Stomach (tissue), 19 donors: Measurements from ENCODE around the gene KLHL4. TPM values are rescaled to one million over a fixed set of nuclear protein-coding genes. Genes with fewer than 3 reads are reported as not detected.
"Not testable (repeated sequence)": the region's sequence is repeated elsewhere in the genome, so short reads cannot be mapped to it uniquely, and the experiment has no call there.

Source experiments
- DNase-seq, 2 donors: peaks; one replicate each; pipeline versions ENCODE4 v3.0.0 to v3.0.0-alpha.2; 2013 to 2019
- H3K27ac ChIP-seq, 5 donors: fragments of 200-600 bp in 4 of 5; sonication (generic) in 4 of 5; one replicate each; pipeline ENCODE4 v1.5.1; 2013 to 2019; ENCODE audit warnings: mild to moderate bottlenecking in 1 of 5, moderate library complexity in 1 of 5
- H3K27me3 ChIP-seq, 3 donors: fragments of 200-600 bp; sonication (generic); one replicate each; pipeline ENCODE4 v1.5.1; 2017 to 2019; ENCODE audit warnings: mixed run types in 1 of 3
- H3K36me3 ChIP-seq, 4 donors: fragments of 200-600 bp; sonication (generic); 1 replicate in 3 of 4; 2 replicates in 1 of 4; pipeline ENCODE4 v1.5.1; 2016 to 2019
- H3K4me1 ChIP-seq, 4 donors: fragments of 200-600 bp; sonication (generic); one replicate each; pipeline ENCODE4 v1.5.1; 2016 to 2019
- H3K4me3 ChIP-seq, 4 donors: fragments of 200-600 bp; sonication (generic) in 3 of 4; one replicate each; pipeline ENCODE4 v1.5.1; 2016 to 2019; ENCODE audit warnings: mild to moderate bottlenecking in 1 of 4
- H3K9me3 ChIP-seq, 4 donors: fragments of 200-600 bp; sonication (generic); one replicate each; pipeline ENCODE4 v1.5.1; 2016 to 2019
- CTCF ChIP-seq, 7 experiments: fragments of 450-650 bp in 4 of 7; fragments of 200-600 bp in 3 of 7; sonication (generic) in 3 of 7; IDR thresholded peaks; one replicate each; pipeline ENCODE4 v1.5.1; 2016 to 2019; ENCODE audit warnings: antibody characterized with exemption in 7 of 7, control low read depth in 2 of 7, mild to moderate bottlenecking in 1 of 7
- EP300 ChIP-seq: sonication (generic); formaldehyde crosslinking; IDR thresholded peaks from one replicate; pipeline ENCODE4 v1.6.1; 2017; ENCODE audit warnings: antibody characterized with exemption
- POLR2A ChIP-seq, 4 donors: fragments of 450-650 bp; IDR thresholded peaks; one replicate each; pipeline ENCODE4 v1.6.1; 2016; ENCODE audit warnings: antibody characterized with exemption in 4 of 4, control low read depth in 2 of 4, mild to moderate bottlenecking in 1 of 4, moderate library complexity in 1 of 4
- POLR2AphosphoS5 ChIP-seq, 3 donors: sonication (generic); formaldehyde crosslinking; IDR thresholded peaks; one replicate each; pipeline ENCODE4 v1.6.1; 2016; ENCODE audit warnings: antibody characterized with exemption in 3 of 3
- WGBS, 5 donors: extraction: QIAGEN DNeasy Blood & Tissue Kit in 3 of 5; methylation state at CpG; one replicate each; pipeline versions ENCODE4 v1.1.5 to v1.1.7; 2013 to 2018; 5-methylcytosine and 5-hydroxymethylcytosine counted together
- intact Hi-C: fragments of 100-400 bp; cut with DNase I; formaldehyde crosslinking; loops from one replicate; pipeline ENCODE4 v1.15.1; 2023; ENCODE audit warnings: low total_unique reads
- long read RNA-seq, 10 donors: transcript quantifications; one replicate each; lab custom pipeline, GENCODE V29; 2026
- polyA plus RNA-seq, 3 donors: library from polyadenylated mRNA; stranded (reverse); fragments of 200-250 nt; gene quantifications; one replicate each; pipeline ENCODE4 v1.2.3, GENCODE V29; 2013
- total RNA-seq, 5 donors: library from RNA; depleted of rRNA; stranded (reverse); fragments of >200 nt; gene quantifications; one replicate each; pipeline versions ENCODE4 v1.1.0 to v1.2.3, GENCODE V29; 2014 to 2016
- donor health status: healthy with polysubstance abuse.
- donor health status: Bipolar disorder and iron deficiency.
- donor health status: healthy.

The KLHL4 gene
- total RNA-seq (1 to 10 TPM in 1 of 5 donors, under 1 TPM in 1, not detected in 3; 0.29 to 3.1 TPM), polyA plus RNA-seq (under 1 TPM; 0.12 to 0.33 (median 0.15) TPM)
- long read RNA-seq, donor 1, partial matches to known transcripts = 0 of 1 reads
- long read RNA-seq, donor 1, other reads (novel, unspliced or antisense) = 0 of 1 reads
- long read RNA-seq, donor 2, full-length matches to known transcripts = 1 of 1 reads
- long read RNA-seq, donor 2, partial matches to known transcripts = 0 of 1 reads
- long read RNA-seq, donor 2, other reads (novel, unspliced or antisense) = 0 of 1 reads
- long read RNA-seq, donor 3 = 0 reads
- long read RNA-seq, donor 4 = 0 reads
- long read RNA-seq, donor 5 = 0 reads
- long read RNA-seq, donor 6, full-length matches to known transcripts = 4 of 4 reads
- long read RNA-seq, donor 6, partial matches to known transcripts = 0 of 4 reads
- long read RNA-seq, donor 6, other reads (novel, unspliced or antisense) = 0 of 4 reads
- long read RNA-seq, donor 7 = 0 reads
- long read RNA-seq, donor 8, full-length matches to known transcripts = 1 of 1 reads
- long read RNA-seq, donor 8, partial matches to known transcripts = 0 of 1 reads
- long read RNA-seq, donor 8, other reads (novel, unspliced or antisense) = 0 of 1 reads
- long read RNA-seq, donor 9 = 0 reads
- long read RNA-seq, donor 10 = 0 reads

GRCh38 chrX:87517571-87518141 lies at the start of gene KLHL4:
Gene KLHL4 (plus strand): TSS chrX:87517802. CDS start chrX:87517894, 92 bp downstream.
- intact Hi-C loops = no loop called here
- Histone ChIP-seq H3K27me3 (no peaks in the 10 kb centered on the region), H3K4me1 (no peaks in the 10 kb centered on the region), H3K27ac (peak within 1 kb of the TSS in 3 of 5 donors; percentile 27 to 55 (median 55)), H3K36me3 (no peaks in the 10 kb centered on the region), H3K4me3 (peak within 1 kb of the TSS in 3 of 4 donors; percentile 25 to 27 (median 27)), H3K9me3 (no peaks in the 10 kb centered on the region)
- DNase-seq = peak in 1 of 2 donors; percentile 69
- TF ChIP-seq EP300 (no peak), CTCF (IDR thresholded peaks at IDR 0.05) (no peak), POLR2AphosphoS5 (IDR thresholded peaks at IDR 0.05) (peak in 1 of 3 donors; percentile 2), POLR2A (IDR thresholded peaks at IDR 0.05) (no peak)
- 4 to 22% (median 6%) methylated on average over 8 of the region's 8 CpGs for WGBS, 5 donors

- Histone ChIP-seq H3K9me3 (peaks cover 0 to 12% (median 0%) of the 10 kb centered on the region in 4 donors), H3K4me3 (no peak overlapping the region), H3K27ac (no peak overlapping the region), H3K4me1 (no peaks in the 10 kb centered on the region), H3K27me3 (no peaks in the 10 kb centered on the region), H3K36me3 (no peaks in the 10 kb centered on the region)
- TF ChIP-seq POLR2A (IDR thresholded peaks at IDR 0.05) = no peak
- TF ChIP-seq POLR2AphosphoS5 (IDR thresholded peaks at IDR 0.05) = no peak
- no peak for TF ChIP-seq CTCF (IDR thresholded peaks at IDR 0.05)
- TF ChIP-seq EP300 = no peak
- 7 to 36% (median 20%) methylated on average over 2 of the region's 2 CpGs for WGBS, 5 donors
- no peak for DNase-seq
- intact Hi-C loops = no loop called here
Measured at GRCh38 chrX:87468941-87469340, 48.7 kb upstream of the KLHL4 start.

- H3K4me1 ChIP-seq = no peaks in the 10 kb centered on the region
- intact Hi-C loops = no loop called here
- WGBS, 5 donors = 17 to 56% (median 29%) methylated on average over 1 of the region's 1 CpG; no CpG with 5 or more reads in 1 of the 5 donors
- TF ChIP-seq POLR2A (IDR thresholded peaks at IDR 0.05) (no peak), CTCF (IDR thresholded peaks at IDR 0.05) (no peak), POLR2AphosphoS5 (IDR thresholded peaks at IDR 0.05) (no peak), EP300 (no peak)
- H3K27me3 ChIP-seq = no peaks in the 10 kb centered on the region
- no peaks in the 10 kb centered on the region for H3K36me3 ChIP-seq
- DNase-seq = no peak
- no peak overlapping the region for H3K27ac ChIP-seq
- H3K9me3 ChIP-seq = peaks cover 0 to 7% (median 0%) of the 10 kb centered on the region in 4 donors
- no peak overlapping the region for H3K4me3 ChIP-seq
Measured at GRCh38 chrX:87475793-87476192, 41.8 kb upstream of the KLHL4 start.

- WGBS, 5 donors = 86 to 94% (median 93%) methylated on average over 7 to 16 of the region's 16 CpGs
- H3K27me3 ChIP-seq, DNase-seq, H3K27ac ChIP-seq, intact Hi-C loops, H3K4me3 ChIP-seq, H3K4me1 ChIP-seq, H3K9me3 ChIP-seq, H3K36me3 ChIP-seq: not testable (repeated sequence)
Measured at GRCh38 chrX:87478703-87479102, 38.9 kb upstream of the KLHL4 start.
